GM12873 (cell line): ENCODE results near the gene LCN10.

Experiments
- CTCF ChIP-seq: IDR thresholded peaks from 2 replicates; pipeline ENCODE4 v1.5.1; 2012; ENCODE audit warnings: low read depth, mild to moderate bottlenecking, moderate library complexity, low read length, control low read depth; ENCODE audit not compliant: insufficient read depth; ENCODE audit errors: missing control alignments

Gene LCN10

GRCh38 chr9:136747161-136748060 lies 4.7 kb upstream of the LCN10 start:
- TF ChIP-seq CTCF: no peak

- TF ChIP-seq CTCF: no peak
Measured at GRCh38 chr9:136746621-136747020, 3.9 kb upstream of the LCN10 start.

GRCh38 chr9:136746155-136746490 lies 3.4 kb upstream of the LCN10 start:
- no peak for TF ChIP-seq CTCF

- TF ChIP-seq CTCF: no peak
Measured at GRCh38 chr9:136745389-136746154, 2.8 kb upstream of the LCN10 start.

- no peak for TF ChIP-seq CTCF
Measured at GRCh38 chr9:136744773-136745172, 2.0 kb upstream of the LCN10 start.

GRCh38 chr9:136743639-136744211 lies 985 bp upstream of the LCN10 start:
- no peak for TF ChIP-seq CTCF

- TF ChIP-seq CTCF: no peak
Measured at GRCh38 chr9:136741883-136742571, 713 bp downstream of the LCN10 start.
